B cell (primary cell): ENCODE results near the gene PICK1.

Experiments
- CTCF ChIP-seq: fragments of 200-600 bp; IDR thresholded peaks from one replicate; pipeline ENCODE4 v1.8.0; 2022; ENCODE audit warnings: antibody characterized with exemption, mild to moderate bottlenecking
- EZH2 ChIP-seq: IDR thresholded peaks from 2 replicates; pipeline ENCODE4 v1.6.1; 2012; ENCODE audit warnings: borderline replicate concordance, low read depth, mild to moderate bottlenecking, moderate library complexity, low read length; ENCODE audit not compliant: insufficient read depth, poor library complexity, severe bottlenecking

GRCh38 chr22:38016182-38017151, 40.7 kb upstream of the PICK1 start:
- TF ChIP-seq CTCF: no peak
- TF ChIP-seq EZH2: no peak
